K562 (cell line): Measurements from ENCODE around the gene TUBB4B. TPM values are rescaled to one million over a fixed set of nuclear protein-coding genes. Genes with fewer than 3 reads are reported as not detected.
A peak's percentile ranks its signal among the peaks of the same experiment; 100 is the strongest.

Experiments
- BRD9 ChIP-seq: fragments of 450-650 bp; IDR thresholded peaks from 2 replicates; pipeline ENCODE4 v1.6.1; 2018; ENCODE audit warnings: low read depth; ENCODE audit not compliant: partially characterized antibody
- C11orf30 ChIP-seq: fragments of 450-650 bp; IDR thresholded peaks from 2 replicates; pipeline ENCODE4 v1.6.1; 2016; ENCODE audit warnings: low read depth, mild to moderate bottlenecking
- CCAR2 ChIP-seq: fragments of 200-400 bp; formaldehyde crosslinking; IDR thresholded peaks from 2 replicates; pipeline ENCODE4 v1.6.1; 2017; ENCODE audit warnings: mild to moderate bottlenecking, low read depth, low read length
- ELF4 ChIP-seq: fragments of 450-650 bp; formaldehyde crosslinking; IDR thresholded peaks from 2 replicates; pipeline ENCODE4 v1.4.0; 2022; ENCODE audit warnings: missing genetic modification characterization
- FOXK1 ChIP-seq: sonication (generic); formaldehyde crosslinking; IDR thresholded peaks from 2 replicates; pipeline ENCODE4 v1.8.0; 2022; ENCODE audit warnings: missing genetic modification reagents, mild to moderate bottlenecking, borderline replicate concordance
- HDAC1 ChIP-seq, 2 experiments: fragments of 450-650 bp; IDR thresholded peaks; 2 replicates each; pipeline ENCODE4 v1.6.1; 2016 to 2017; ENCODE audit warnings: inconsistent platforms in 1 of 2, mild to moderate bottlenecking in 1 of 2, moderate library complexity in 1 of 2
- MEF2D ChIP-seq: conservative IDR thresholded peaks from 2 replicates; pipeline ENCODE4 v1.6.1; 2016; ENCODE audit warnings: low read depth, missing genetic modification characterization, missing compliant biosample characterization
- PHF20 ChIP-seq: fragments of 450-650 bp; IDR thresholded peaks from 2 replicates; pipeline ENCODE4 v1.6.1; 2018; ENCODE audit not compliant: partially characterized antibody
- PHTF2 ChIP-seq: fragments of 250-450 bp; sonication (Bioruptor Pico); IDR thresholded peaks from 2 replicates; pipeline ENCODE4 v1.5.0; 2021; ENCODE audit warnings: mild to moderate bottlenecking
- RHOXF2B ChIP-seq: fragments of 250-450 bp; sonication (Bioruptor Pico); conservative IDR thresholded peaks from 2 replicates; pipeline ENCODE4 v1.5.1; 2021
- SMARCC2 ChIP-seq: fragments of 450-650 bp; IDR thresholded peaks from 2 replicates; pipeline ENCODE4 v1.6.1; 2017; ENCODE audit warnings: antibody characterized with exemption, moderate library complexity, mild to moderate bottlenecking, low read depth
- ZBTB7A ChIP-seq: IDR thresholded peaks from 2 replicates; pipeline ENCODE4 v1.6.1; 2011; ENCODE audit warnings: low read depth, mild to moderate bottlenecking, low read length, moderate library complexity, borderline replicate concordance; ENCODE audit not compliant: control insufficient read depth
- ZNF165 ChIP-seq: fragments of 250-450 bp; sonication (Bioruptor Pico); IDR thresholded peaks from 2 replicates; pipeline ENCODE4 v1.4.0; 2020; ENCODE audit warnings: borderline replicate concordance
- ZNF24 ChIP-seq: fragments of 450-650 bp; IDR thresholded peaks from 2 replicates; pipeline ENCODE4 v1.6.1; 2016
- ZNF384 ChIP-seq: IDR thresholded peaks from 2 replicates; pipeline ENCODE4 v1.6.1; 2012; ENCODE audit warnings: low read depth, low read length, improper control_type of control experiment
- ZNF436 ChIP-seq: fragments of 250-450, 450-650 bp; sonication (Bioruptor Pico); formaldehyde crosslinking; IDR thresholded peaks from 2 replicates; pipeline ENCODE4 v1.7.0; 2020; ENCODE audit warnings: mild to moderate bottlenecking
- polyA plus RNA-seq, 8 experiments: library from polyadenylated mRNA; depleted of rRNA in 4 of 8; stranded (reverse) in 5 of 8; unstranded in 3 of 8; fragments of >200 nt; fragmentation: Nextera tagmentation in 2 of 8; fragmentation: Illumina TruSeq in 1 of 8; extraction: Ambion mirVana in 2 of 8; extraction: Trizol in 1 of 8; gene quantifications; 2 replicates each; pipeline versions ENCODE4 v1.2.1 to v1.2.3, GENCODE V29; 2011 to 2014; ENCODE audit warnings: inconsistent platforms in 1 of 8, missing spikeins in 1 of 8
- total RNA-seq, 7 experiments: library from RNA; depleted of rRNA in 6 of 7; stranded (reverse); fragments of >200 nt in 6 of 7; fragmentation: Illumina TruSeq in 2 of 7; extraction: Trizol in 2 of 7; gene quantifications; 2 replicates each; pipeline versions ENCODE4 v1.2.1 to v1.2.3, GENCODE V29; 2011 to 2021; ENCODE audit warnings: low replicate concordance in 1 of 7
- TF ChIP-seq, protein P1 (sequence below), 2 experiments: fragments of 450-650 bp; IDR thresholded peaks; 2 replicates each; pipeline ENCODE4 v1.6.1; 2016
- TF ChIP-seq, protein P2 (sequence below): sonication (generic); formaldehyde crosslinking; IDR thresholded peaks from 2 replicates; pipeline ENCODE4 v1.8.0; 2022; ENCODE audit warnings: mild to moderate bottlenecking, low read depth, missing genetic modification reagents
- TF ChIP-seq, protein P3 (sequence below): fragments of 250-450 bp; sonication (Bioruptor Pico); IDR thresholded peaks from 2 replicates; pipeline ENCODE4 v1.4.0; 2020; ENCODE audit warnings: mild to moderate bottlenecking, moderate library complexity
- TF ChIP-seq, protein P4 (sequence below): fragments of 450-650 bp; formaldehyde crosslinking; IDR thresholded peaks from 2 replicates; pipeline ENCODE4 v1.4.0; 2020; ENCODE audit warnings: mild to moderate bottlenecking, moderate library complexity
- TF ChIP-seq, protein P5 (sequence below): fragments of 250-450 bp; sonication (Bioruptor Pico); IDR thresholded peaks from 2 replicates; pipeline ENCODE4 v1.5.0; 2020; ENCODE audit warnings: mild to moderate bottlenecking

TUBB4B gene
- total and polyA plus RNA-seq, 9 of the 15 experiments (the other 6 are each of a cell fraction or from before 2014, with no cell fraction given): 24.1 to 443 (median 268) TPM

DNA sequence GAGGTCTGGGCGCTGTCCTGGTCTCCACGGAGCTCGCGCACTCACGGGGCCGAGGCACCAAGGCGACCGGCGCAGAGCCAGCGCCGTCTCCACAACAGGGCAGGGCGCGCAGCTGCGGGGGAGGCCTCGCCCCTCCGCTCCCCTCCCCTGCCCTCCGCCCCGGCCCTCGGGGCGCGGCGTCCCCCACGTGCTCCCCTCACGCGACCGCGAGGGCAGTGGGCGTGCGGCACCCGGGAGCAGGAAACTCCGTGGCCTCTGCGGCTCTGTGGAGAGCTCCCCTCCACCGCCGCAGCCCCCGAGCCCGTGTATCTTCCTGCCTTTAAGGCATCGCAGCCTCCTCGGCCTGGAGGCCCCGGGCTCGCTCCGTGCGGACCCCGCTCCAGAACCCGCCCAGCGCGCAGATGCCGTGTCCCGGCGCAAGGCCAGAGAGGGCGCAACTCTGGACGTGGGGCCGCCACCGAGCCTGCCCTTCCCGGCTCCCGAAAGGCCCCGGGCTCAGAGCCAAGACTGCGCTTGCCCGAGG lies 708 bp upstream of the TUBB4B start (continued):
- TF ChIP-seq FOXK1 (CRISPR knock-in tag): peak; percentile 69; the same call in 1 of the 2 replicates
- no peak for TF ChIP-seq C11orf30
- TF ChIP-seq, protein P1, sequence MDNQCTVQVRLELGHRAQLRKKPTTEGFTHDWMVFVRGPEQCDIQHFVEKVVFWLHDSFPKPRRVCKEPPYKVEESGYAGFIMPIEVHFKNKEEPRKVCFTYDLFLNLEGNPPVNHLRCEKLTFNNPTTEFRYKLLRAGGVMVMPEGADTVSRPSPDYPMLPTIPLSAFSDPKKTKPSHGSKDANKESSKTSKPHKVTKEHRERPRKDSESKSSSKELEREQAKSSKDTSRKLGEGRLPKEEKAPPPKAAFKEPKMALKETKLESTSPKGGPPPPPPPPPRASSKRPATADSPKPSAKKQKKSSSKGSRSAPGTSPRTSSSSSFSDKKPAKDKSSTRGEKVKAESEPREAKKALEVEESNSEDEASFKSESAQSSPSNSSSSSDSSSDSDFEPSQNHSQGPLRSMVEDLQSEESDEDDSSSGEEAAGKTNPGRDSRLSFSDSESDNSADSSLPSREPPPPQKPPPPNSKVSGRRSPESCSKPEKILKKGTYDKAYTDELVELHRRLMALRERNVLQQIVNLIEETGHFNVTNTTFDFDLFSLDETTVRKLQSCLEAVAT (IDR thresholded peaks at IDR 0.05): no peak
- TF ChIP-seq, protein P2, sequence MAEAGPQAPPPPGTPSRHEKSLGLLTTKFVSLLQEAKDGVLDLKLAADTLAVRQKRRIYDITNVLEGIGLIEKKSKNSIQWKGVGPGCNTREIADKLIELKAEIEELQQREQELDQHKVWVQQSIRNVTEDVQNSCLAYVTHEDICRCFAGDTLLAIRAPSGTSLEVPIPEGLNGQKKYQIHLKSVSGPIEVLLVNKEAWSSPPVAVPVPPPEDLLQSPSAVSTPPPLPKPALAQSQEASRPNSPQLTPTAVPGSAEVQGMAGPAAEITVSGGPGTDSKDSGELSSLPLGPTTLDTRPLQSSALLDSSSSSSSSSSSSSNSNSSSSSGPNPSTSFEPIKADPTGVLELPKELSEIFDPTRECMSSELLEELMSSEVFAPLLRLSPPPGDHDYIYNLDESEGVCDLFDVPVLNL (CRISPR knock-in tag): no peak
- TF ChIP-seq BRD9: no peak
- TF ChIP-seq ZNF436: no peak
- TF ChIP-seq CCAR2: no peak
- TF ChIP-seq PHF20: peak; percentile 58
- TF ChIP-seq, protein P3, sequence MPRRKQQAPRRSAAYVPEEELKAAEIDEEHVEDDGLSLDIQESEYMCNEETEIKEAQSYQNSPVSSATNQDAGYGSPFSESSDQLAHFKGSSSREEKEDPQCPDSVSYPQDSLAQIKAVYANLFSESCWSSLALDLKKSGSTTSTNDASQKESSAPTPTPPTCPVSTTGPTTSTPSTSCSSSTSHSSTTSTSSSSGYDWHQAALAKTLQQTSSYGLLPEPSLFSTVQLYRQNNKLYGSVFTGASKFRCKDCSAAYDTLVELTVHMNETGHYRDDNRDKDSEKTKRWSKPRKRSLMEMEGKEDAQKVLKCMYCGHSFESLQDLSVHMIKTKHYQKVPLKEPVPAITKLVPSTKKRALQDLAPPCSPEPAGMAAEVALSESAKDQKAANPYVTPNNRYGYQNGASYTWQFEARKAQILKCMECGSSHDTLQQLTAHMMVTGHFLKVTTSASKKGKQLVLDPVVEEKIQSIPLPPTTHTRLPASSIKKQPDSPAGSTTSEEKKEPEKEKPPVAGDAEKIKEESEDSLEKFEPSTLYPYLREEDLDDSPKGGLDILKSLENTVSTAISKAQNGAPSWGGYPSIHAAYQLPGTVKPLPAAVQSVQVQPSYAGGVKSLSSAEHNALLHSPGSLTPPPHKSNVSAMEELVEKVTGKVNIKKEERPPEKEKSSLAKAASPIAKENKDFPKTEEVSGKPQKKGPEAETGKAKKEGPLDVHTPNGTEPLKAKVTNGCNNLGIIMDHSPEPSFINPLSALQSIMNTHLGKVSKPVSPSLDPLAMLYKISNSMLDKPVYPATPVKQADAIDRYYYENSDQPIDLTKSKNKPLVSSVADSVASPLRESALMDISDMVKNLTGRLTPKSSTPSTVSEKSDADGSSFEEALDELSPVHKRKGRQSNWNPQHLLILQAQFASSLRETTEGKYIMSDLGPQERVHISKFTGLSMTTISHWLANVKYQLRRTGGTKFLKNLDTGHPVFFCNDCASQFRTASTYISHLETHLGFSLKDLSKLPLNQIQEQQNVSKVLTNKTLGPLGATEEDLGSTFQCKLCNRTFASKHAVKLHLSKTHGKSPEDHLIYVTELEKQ (CRISPR knock-in tag): no peak
- no peak for TF ChIP-seq RHOXF2B (CRISPR knock-in tag)
- no peak for TF ChIP-seq PHTF2 (CRISPR knock-in tag)
- peak; percentile 97 for TF ChIP-seq ZBTB7A
- TF ChIP-seq, protein P4, sequence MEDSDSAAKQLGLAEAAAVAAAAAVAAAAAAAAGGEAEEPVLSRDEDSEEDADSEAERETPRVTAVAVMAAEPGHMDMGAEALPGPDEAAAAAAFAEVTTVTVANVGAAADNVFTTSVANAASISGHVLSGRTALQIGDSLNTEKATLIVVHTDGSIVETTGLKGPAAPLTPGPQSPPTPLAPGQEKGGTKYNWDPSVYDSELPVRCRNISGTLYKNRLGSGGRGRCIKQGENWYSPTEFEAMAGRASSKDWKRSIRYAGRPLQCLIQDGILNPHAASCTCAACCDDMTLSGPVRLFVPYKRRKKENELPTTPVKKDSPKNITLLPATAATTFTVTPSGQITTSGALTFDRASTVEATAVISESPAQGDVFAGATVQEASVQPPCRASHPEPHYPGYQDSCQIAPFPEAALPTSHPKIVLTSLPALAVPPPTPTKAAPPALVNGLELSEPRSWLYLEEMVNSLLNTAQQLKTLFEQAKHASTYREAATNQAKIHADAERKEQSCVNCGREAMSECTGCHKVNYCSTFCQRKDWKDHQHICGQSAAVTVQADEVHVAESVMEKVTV (CRISPR knock-in tag): no peak
- no peak for TF ChIP-seq MEF2D (tag)
- peak in 1 of 2 experiments; percentile 97; a peak in 3 of 4 replicates for TF ChIP-seq HDAC1 (IDR thresholded peaks at IDR 0.05)
- TF ChIP-seq, protein P5, sequence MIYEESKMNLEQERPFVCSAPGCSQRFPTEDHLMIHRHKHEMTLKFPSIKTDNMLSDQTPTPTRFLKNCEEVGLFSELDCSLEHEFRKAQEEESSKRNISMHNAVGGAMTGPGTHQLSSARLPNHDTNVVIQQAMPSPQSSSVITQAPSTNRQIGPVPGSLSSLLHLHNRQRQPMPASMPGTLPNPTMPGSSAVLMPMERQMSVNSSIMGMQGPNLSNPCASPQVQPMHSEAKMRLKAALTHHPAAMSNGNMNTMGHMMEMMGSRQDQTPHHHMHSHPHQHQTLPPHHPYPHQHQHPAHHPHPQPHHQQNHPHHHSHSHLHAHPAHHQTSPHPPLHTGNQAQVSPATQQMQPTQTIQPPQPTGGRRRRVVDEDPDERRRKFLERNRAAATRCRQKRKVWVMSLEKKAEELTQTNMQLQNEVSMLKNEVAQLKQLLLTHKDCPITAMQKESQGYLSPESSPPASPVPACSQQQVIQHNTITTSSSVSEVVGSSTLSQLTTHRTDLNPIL (CRISPR knock-in tag): no peak
- 0 out of 2 replicates have a peak, but pooled peaks have one; percentile 31 for TF ChIP-seq ELF4 (CRISPR knock-in tag)
- no peak; the same call in 1 of the 2 replicates for TF ChIP-seq ZNF24
- no peak for TF ChIP-seq SMARCC2
- TF ChIP-seq ZNF384: no peak
- TF ChIP-seq ZNF165 (CRISPR knock-in tag): no peak
